Suprapubic skin (tissue), 4 donors: Measurements from ENCODE around the gene BARX1.

ENCODE experiments used
- EP300 ChIP-seq: sonication (generic); formaldehyde crosslinking; IDR thresholded peaks from one replicate; pipeline ENCODE4 v1.6.1; 2017; ENCODE audit warnings: antibody characterized with exemption
- POLR2A ChIP-seq, 2 donors: fragments of 450-650 bp; IDR thresholded peaks; one replicate each; pipeline ENCODE4 v1.6.1; 2017; ENCODE audit warnings: antibody characterized with exemption in 2 of 2, mild to moderate bottlenecking in 2 of 2, moderate library complexity in 2 of 2
- POLR2AphosphoS5 ChIP-seq, 3 donors: sonication (generic); formaldehyde crosslinking; IDR thresholded peaks; one replicate each; pipeline ENCODE4 v1.6.1; 2017; ENCODE audit warnings: antibody characterized with exemption in 3 of 3
- TF ChIP-seq, protein P1 (sequence below), 2 donors: fragments of 200-600 bp in 1 of 2; fragments of 450-650 bp in 1 of 2; sonication (generic) in 1 of 2; IDR thresholded peaks; one replicate each; pipeline ENCODE4 v1.5.1; 2016 to 2019; ENCODE audit warnings: antibody characterized with exemption in 2 of 2, mild to moderate bottlenecking in 1 of 2, moderate library complexity in 1 of 2

DNA sequence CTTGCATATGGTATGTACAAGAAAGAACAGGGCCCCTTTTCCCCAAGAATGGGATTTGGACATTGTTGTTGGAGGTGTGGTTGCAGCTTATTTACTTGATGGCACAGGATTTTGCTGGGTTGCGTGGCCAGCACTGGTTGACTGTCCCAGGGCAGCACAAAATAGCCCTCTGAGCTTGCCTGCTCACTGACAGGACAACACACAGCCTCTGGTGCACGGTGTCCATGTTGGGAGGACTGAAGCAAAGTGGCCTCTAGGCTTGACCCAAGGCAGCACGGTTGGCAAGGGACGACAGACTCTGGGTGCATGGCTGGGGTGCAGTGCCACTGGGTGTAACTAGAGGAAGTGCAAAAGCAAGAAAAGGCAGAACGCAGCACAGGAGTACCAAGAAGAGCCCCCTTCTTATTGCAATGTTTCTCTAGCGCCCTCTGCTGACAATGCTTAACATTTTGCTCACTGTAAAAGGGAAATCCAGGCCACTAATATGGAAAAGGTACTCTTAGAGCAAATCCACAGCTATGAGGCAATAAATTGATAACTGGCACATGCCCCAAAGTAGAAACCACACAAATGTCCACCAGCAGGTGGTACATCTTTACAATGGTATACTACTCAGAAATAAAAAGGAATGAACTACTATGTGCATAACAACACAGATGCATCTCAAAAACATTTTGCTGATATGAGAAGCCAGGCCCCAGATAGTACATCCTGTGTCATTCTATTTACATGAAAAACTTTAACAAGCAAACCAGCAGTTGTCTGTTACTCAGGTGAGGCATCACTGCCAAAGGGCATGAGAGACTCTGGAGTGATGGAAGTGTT is 47.4 kb upstream of the BARX1 start:
- TF ChIP-seq, protein P1, sequence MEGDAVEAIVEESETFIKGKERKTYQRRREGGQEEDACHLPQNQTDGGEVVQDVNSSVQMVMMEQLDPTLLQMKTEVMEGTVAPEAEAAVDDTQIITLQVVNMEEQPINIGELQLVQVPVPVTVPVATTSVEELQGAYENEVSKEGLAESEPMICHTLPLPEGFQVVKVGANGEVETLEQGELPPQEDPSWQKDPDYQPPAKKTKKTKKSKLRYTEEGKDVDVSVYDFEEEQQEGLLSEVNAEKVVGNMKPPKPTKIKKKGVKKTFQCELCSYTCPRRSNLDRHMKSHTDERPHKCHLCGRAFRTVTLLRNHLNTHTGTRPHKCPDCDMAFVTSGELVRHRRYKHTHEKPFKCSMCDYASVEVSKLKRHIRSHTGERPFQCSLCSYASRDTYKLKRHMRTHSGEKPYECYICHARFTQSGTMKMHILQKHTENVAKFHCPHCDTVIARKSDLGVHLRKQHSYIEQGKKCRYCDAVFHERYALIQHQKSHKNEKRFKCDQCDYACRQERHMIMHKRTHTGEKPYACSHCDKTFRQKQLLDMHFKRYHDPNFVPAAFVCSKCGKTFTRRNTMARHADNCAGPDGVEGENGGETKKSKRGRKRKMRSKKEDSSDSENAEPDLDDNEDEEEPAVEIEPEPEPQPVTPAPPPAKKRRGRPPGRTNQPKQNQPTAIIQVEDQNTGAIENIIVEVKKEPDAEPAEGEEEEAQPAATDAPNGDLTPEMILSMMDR (IDR thresholded peaks at IDR 0.05) = peak in 1 of 2 donors; percentile 22
- no peak for TF ChIP-seq POLR2AphosphoS5 (IDR thresholded peaks at IDR 0.05)
- no peak for TF ChIP-seq POLR2A (IDR thresholded peaks at IDR 0.05)
- TF ChIP-seq EP300 = no peak
